Naive B cell (primary cell): ENCODE data around the gene AHDC1. TPM values are rescaled to one million over a fixed set of nuclear protein-coding genes. Genes with fewer than 3 reads are reported as not detected.
A peak's percentile ranks its signal among the peaks of the same experiment; 100 is the strongest.

Experiments
- ATAC-seq, 2 donors: fragments of 150-1000 bp; cut with Tn5 transposase; 2 replicates each; pipeline ENCODE4 v1.10.0; 2021; ENCODE audit warnings: low read depth in 2 of 2, mild to moderate bottlenecking in 2 of 2, moderate library complexity in 2 of 2
- DNase-seq: peaks from one replicate; pipeline ENCODE4 v3.0.0; 2022
- H3K27ac Mint-ChIP-seq, 6 donors: one replicate each; pipeline ENCODE4 v1.8.0; 2020 to 2022; ENCODE audit warnings: mild to moderate bottlenecking in 6 of 6, mixed read lengths in 6 of 6, moderate library complexity in 5 of 6, inconsistent platforms in 2 of 6
- H3K27me3 Mint-ChIP-seq, 3 donors: one replicate each; pipeline ENCODE4 v1.8.0; 2021 to 2022; ENCODE audit warnings: mixed read lengths in 3 of 3, mild to moderate bottlenecking in 1 of 3
- H3K36me3 Mint-ChIP-seq, 2 donors: one replicate each; pipeline ENCODE4 v1.8.0; 2020 to 2022; ENCODE audit warnings: mixed read lengths in 2 of 2, inconsistent platforms in 1 of 2, mild to moderate bottlenecking in 1 of 2
- H3K4me1 Mint-ChIP-seq, 3 donors: one replicate each; pipeline ENCODE4 v1.8.0; 2020 to 2022; ENCODE audit warnings: mixed read lengths in 3 of 3, inconsistent platforms in 1 of 3, mild to moderate bottlenecking in 1 of 3, moderate library complexity in 1 of 3
- H3K4me3 Mint-ChIP-seq, 8 donors: one replicate each; pipeline ENCODE4 v1.8.0; 2020 to 2022; ENCODE audit warnings: mild to moderate bottlenecking in 8 of 8, mixed read lengths in 8 of 8, moderate library complexity in 8 of 8, inconsistent platforms in 2 of 8
- H3K9me3 Mint-ChIP-seq, 7 donors: one replicate each; pipeline ENCODE4 v1.8.0; 2020 to 2022; ENCODE audit warnings: mixed read lengths in 7 of 7, mild to moderate bottlenecking in 5 of 7, inconsistent platforms in 2 of 7, moderate library complexity in 1 of 7
- polyA plus RNA-seq, 6 donors: library from polyadenylated mRNA; unstranded; fragments of 300-500 nt; fragmentation: Illumina TruSeq; gene quantifications; one replicate each; pipeline ENCODE4 v1.2.3, GENCODE V29; 2021; ENCODE audit warnings: low read depth in 6 of 6

The AHDC1 gene
- polyA plus RNA-seq, 6 donors from 2014 or later = 0.15 to 2.3 (median 0.91) TPM

- Mint-ChIP-seq H3K4me3 (peak overlapping the region; percentile 82 to 94 (median 89)), H3K27ac (peak overlapping the region in 4 of 6 donors; percentile 39 to 89 (median 78)), H3K27me3 (no peaks in the 10 kb centered on the region), H3K4me1 (peaks cover 19 to 61% (median 56%) of the 10 kb centered on the region in 3 donors), H3K9me3 (no peaks in the 10 kb centered on the region), H3K36me3 (no peaks in the 10 kb centered on the region)
- no peak for ATAC-seq
- DNase-seq = peak; percentile 28
These were observed 1.3 kb downstream of the AHDC1 start for GRCh38 chr1:27602462-27603308.

GRCh38 chr1:27601771-27602461, 2.0 kb downstream of the AHDC1 start:
- DNase-seq = no peak
- H3K36me3 Mint-ChIP-seq = no peaks in the 10 kb centered on the region
- peak overlapping the region in 5 of 6 donors; percentile 39 to 89 (median 61) for H3K27ac Mint-ChIP-seq
- ATAC-seq = peak in 1 of 2 donors; percentile 13
- no peaks in the 10 kb centered on the region for H3K27me3 Mint-ChIP-seq
- H3K9me3 Mint-ChIP-seq = no peaks in the 10 kb centered on the region
- H3K4me3 Mint-ChIP-seq = peak overlapping the region; percentile 81 to 94 (median 88)
- H3K4me1 Mint-ChIP-seq = peaks cover 19 to 61% (median 59%) of the 10 kb centered on the region in 3 donors

- peaks cover 14 to 55% (median 54%) of the 10 kb centered on the region in 3 donors for H3K4me1 Mint-ChIP-seq
- H3K36me3 Mint-ChIP-seq = no peaks in the 10 kb centered on the region
- H3K9me3 Mint-ChIP-seq = no peaks in the 10 kb centered on the region
- DNase-seq (peak; percentile 51), ATAC-seq (peak in 1 of 2 donors; percentile 30)
- peak overlapping the region in 4 of 6 donors; percentile 22 to 88 (median 60) for H3K27ac Mint-ChIP-seq
- H3K4me3 Mint-ChIP-seq = peak overlapping the region; percentile 55 to 87 (median 78)
- no peaks in the 10 kb centered on the region for H3K27me3 Mint-ChIP-seq
These were observed 2.6 kb downstream of the AHDC1 start for GRCh38 chr1:27601321-27601770.

- no peak for DNase-seq
- Mint-ChIP-seq H3K9me3 (no peaks in the 10 kb centered on the region), H3K36me3 (no peaks in the 10 kb centered on the region), H3K4me3 (peak overlapping the region in 7 of 8 donors; percentile 4 to 85 (median 47)), H3K27ac (peak overlapping the region in 4 of 6 donors; percentile 22 to 69 (median 60)), H3K4me1 (peaks cover 7 to 48% (median 48%) of the 10 kb centered on the region in 3 donors), H3K27me3 (no peaks in the 10 kb centered on the region)
- ATAC-seq = no peak
These were observed 3.3 kb downstream of the AHDC1 start for GRCh38 chr1:27600498-27601175.

- no peak for ATAC-seq
- peaks cover 7 to 43% (median 42%) of the 10 kb centered on the region in 3 donors for H3K4me1 Mint-ChIP-seq
These were observed 4.1 kb downstream of the AHDC1 start for GRCh38 chr1:27599605-27600497.

GRCh38 chr1:27598902-27599528, 4.9 kb downstream of the AHDC1 start:
- H3K9me3 Mint-ChIP-seq = no peaks in the 10 kb centered on the region
- peak overlapping the region in 4 of 8 donors; percentile 30 to 85 (median 50) for H3K4me3 Mint-ChIP-seq
- no peak for DNase-seq
- H3K4me1 Mint-ChIP-seq = peaks cover 7 to 42% (median 39%) of the 10 kb centered on the region in 3 donors
- H3K27ac Mint-ChIP-seq = peak overlapping the region in 1 of 6 donors; percentile 44
- no peak for ATAC-seq
- H3K36me3 Mint-ChIP-seq = no peaks in the 10 kb centered on the region
- H3K27me3 Mint-ChIP-seq = no peaks in the 10 kb centered on the region

More at GRCh38 chr1:27599605-27600497, 4.1 kb downstream of the AHDC1 start:
- peak overlapping the region in 7 of 8 donors; percentile 5 to 88 (median 59) for H3K4me3 Mint-ChIP-seq
- peak overlapping the region in 5 of 6 donors; percentile 7 to 94 (median 47) for H3K27ac Mint-ChIP-seq
- H3K27me3 Mint-ChIP-seq = no peaks in the 10 kb centered on the region
- H3K9me3 Mint-ChIP-seq = no peaks in the 10 kb centered on the region
- no peaks in the 10 kb centered on the region for H3K36me3 Mint-ChIP-seq
- no peak for DNase-seq

- no peak for ATAC-seq
- Mint-ChIP-seq H3K36me3 (no peaks in the 10 kb centered on the region), H3K4me3 (peak overlapping the region in 1 of 8 donors; percentile 24), H3K27me3 (no peaks in the 10 kb centered on the region), H3K27ac (peak overlapping the region in 1 of 6 donors; percentile 32), H3K9me3 (no peaks in the 10 kb centered on the region), H3K4me1 (peaks cover 7 to 38% (median 37%) of the 10 kb centered on the region in 3 donors)
- no peak for DNase-seq
These were observed 5.7 kb downstream of the AHDC1 start for GRCh38 chr1:27598295-27598687.

GRCh38 chr1:27597516-27598294, 6.2 kb downstream of the AHDC1 start:
- Mint-ChIP-seq H3K27ac (peak overlapping the region in 4 of 6 donors; percentile 0 to 96 (median 70)), H3K36me3 (no peaks in the 10 kb centered on the region), H3K9me3 (no peaks in the 10 kb centered on the region), H3K4me1 (peaks cover 7 to 37% (median 37%) of the 10 kb centered on the region in 3 donors), H3K4me3 (peak overlapping the region in 7 of 8 donors; percentile 9 to 79 (median 49)), H3K27me3 (no peaks in the 10 kb centered on the region)
- DNase-seq (no peak), ATAC-seq (no peak)

- Mint-ChIP-seq H3K27me3 (no peaks in the 10 kb centered on the region), H3K36me3 (no peaks in the 10 kb centered on the region), H3K4me3 (no peak overlapping the region), H3K4me1 (peaks cover 0 to 32% (median 31%) of the 10 kb centered on the region in 3 donors), H3K27ac (no peak overlapping the region), H3K9me3 (no peaks in the 10 kb centered on the region)
- ATAC-seq = peak; percentile 39 to 48
- no peak for DNase-seq
These were observed 7.0 kb downstream of the AHDC1 start for GRCh38 chr1:27596986-27597385.

- no peak for DNase-seq
- Mint-ChIP-seq H3K36me3 (no peaks in the 10 kb centered on the region), H3K4me3 (no peak overlapping the region), H3K9me3 (no peaks in the 10 kb centered on the region), H3K27me3 (no peaks in the 10 kb centered on the region), H3K4me1 (peaks cover 0 to 28% (median 27%) of the 10 kb centered on the region in 3 donors), H3K27ac (no peak overlapping the region)
- no peak for ATAC-seq
These were observed 7.7 kb downstream of the AHDC1 start for GRCh38 chr1:27596261-27596660.

GRCh38 chr1:27595597-27595996, 8.3 kb downstream of the AHDC1 start:
- DNase-seq = no peak
- H3K9me3 Mint-ChIP-seq = no peaks in the 10 kb centered on the region
- H3K27me3 Mint-ChIP-seq = no peaks in the 10 kb centered on the region
- peaks cover 0 to 23% (median 20%) of the 10 kb centered on the region in 3 donors for H3K4me1 Mint-ChIP-seq
- no peaks in the 10 kb centered on the region for H3K36me3 Mint-ChIP-seq
- no peak overlapping the region for H3K4me3 Mint-ChIP-seq
- no peak overlapping the region for H3K27ac Mint-ChIP-seq
- ATAC-seq = no peak
